Keratinocyte (primary cell): ENCODE results near the gene NPAS3. TPM values are rescaled to one million over a fixed set of nuclear protein-coding genes. Genes with fewer than 3 reads are reported as not detected.

Experiments
- DNase-seq: peaks from one replicate; pipeline ENCODE4 v3.0.0-alpha.2; 2011; ENCODE audit warnings: low read depth, missing footprints, low spot score
- FAIRE-seq: peaks from 2 replicates; lab custom pipeline; 2011; peaks lifted over from hg19 to GRCh38; lab: Jason Lieb, UNC
- H2AFZ ChIP-seq: 2 replicates; pipeline ENCODE4 v1.6.0; 2012; ENCODE audit warnings: low read length, control low read depth, inconsistent platforms; ENCODE audit not compliant: control insufficient read depth
- H3K27ac ChIP-seq: 2 replicates; pipeline ENCODE4 v1.5.1; 2011; ENCODE audit warnings: low read length; ENCODE audit not compliant: control insufficient read depth, insufficient read depth
- H3K27me3 ChIP-seq: 3 replicates; pipeline ENCODE4 v1.6.0; 2011; ENCODE audit warnings: low read length; ENCODE audit not compliant: control insufficient read depth, insufficient read depth; ENCODE audit errors: extremely low read depth
- H3K36me3 ChIP-seq, 2 experiments: 2 replicates in 1 of 2; 3 replicates in 1 of 2; pipeline ENCODE4 v1.5.1; 2011; ENCODE audit warnings: low read length in 2 of 2, mild to moderate bottlenecking in 1 of 2; ENCODE audit not compliant: control insufficient read depth in 2 of 2, insufficient read depth in 2 of 2; ENCODE audit errors: extremely low read depth in 1 of 2
- H3K4me1 ChIP-seq: 3 replicates; pipeline ENCODE4 v1.5.1; 2011; ENCODE audit warnings: low read length; ENCODE audit not compliant: control insufficient read depth, insufficient read depth; ENCODE audit errors: extremely low read depth
- H3K4me2 ChIP-seq: 3 replicates; pipeline ENCODE4 v1.6.0; 2011; ENCODE audit warnings: low read depth, low read length; ENCODE audit not compliant: control insufficient read depth, insufficient read depth; ENCODE audit errors: extremely low read depth
- H3K4me3 ChIP-seq, 3 experiments: fragments of 200-600 bp in 1 of 3; sonication (generic) in 1 of 3; 2 replicates in 2 of 3; 3 replicates in 1 of 3; pipeline ENCODE4 v1.5.1; 2011 to 2016; ENCODE audit warnings: low read length in 3 of 3, mild to moderate bottlenecking in 3 of 3, control low read depth in 2 of 3, inconsistent platforms in 1 of 3, low read depth in 1 of 3, mixed read lengths in 1 of 3, mixed run types in 1 of 3, moderate library complexity in 1 of 3; ENCODE audit not compliant: control insufficient read depth in 2 of 3, insufficient read depth in 2 of 3; ENCODE audit errors: extremely low read depth in 1 of 3
- H3K79me2 ChIP-seq: 2 replicates; pipeline ENCODE4 v1.6.0; 2012; ENCODE audit warnings: low read length; ENCODE audit not compliant: control insufficient read depth, insufficient read depth
- H3K9ac ChIP-seq: 3 replicates; pipeline ENCODE4 v1.6.0; 2011; ENCODE audit warnings: low read length; ENCODE audit not compliant: control insufficient read depth, insufficient read depth; ENCODE audit errors: extremely low read depth
- H3K9me1 ChIP-seq: 3 replicates; pipeline ENCODE4 v1.6.0; 2011; ENCODE audit warnings: low read length; ENCODE audit not compliant: control insufficient read depth, insufficient read depth; ENCODE audit errors: extremely low read depth
- H3K9me3 ChIP-seq: 2 replicates; pipeline ENCODE4 v1.5.1; 2012; ENCODE audit warnings: low read depth, low read length; ENCODE audit not compliant: control insufficient read depth
- H4K20me1 ChIP-seq: 3 replicates; pipeline ENCODE4 v1.6.0; 2011; ENCODE audit warnings: low read length; ENCODE audit not compliant: control insufficient read depth, insufficient read depth; ENCODE audit errors: extremely low read depth
- EZH2 ChIP-seq: IDR thresholded peaks from one replicate; pipeline ENCODE4 v1.6.1; 2012; ENCODE audit warnings: inconsistent platforms, mild to moderate bottlenecking, low read length, moderate library complexity
- dilution Hi-C: fragments of 300-500 bp; cut with MboI; formaldehyde crosslinking; loops from one replicate; pipeline ENCODE4 v1.7.0; 2020; ENCODE audit warnings: low sequenced_read_pairs; ENCODE audit not compliant: extremely low pct_ligation_motif_present
- polyA plus RNA-seq, 5 experiments: library from polyadenylated mRNA; depleted of rRNA in 3 of 5; stranded (reverse) in 3 of 5; stranded (forward) in 1 of 5; unstranded in 1 of 5; fragments of >200 nt; gene quantifications; 1 replicate in 1 of 5; 2 replicates in 3 of 5; 3 replicates in 1 of 5; pipeline versions ENCODE4 v1.2.1 to v1.2.3, GENCODE V29; 2011 to 2012; ENCODE audit warnings: missing spikeins in 2 of 5, low read depth in 1 of 5, low replicate concordance in 1 of 5
- TF ChIP-seq, protein P1 (sequence below), 3 experiments: IDR thresholded peaks in 1 of 3; conservative IDR thresholded peaks in 1 of 3; optimal IDR thresholded peaks in 1 of 3; 2 replicates in 2 of 3; 3 replicates in 1 of 3; pipeline versions ENCODE3 to v1.5.1; 2011; ENCODE audit warnings: low read length in 3 of 3, mild to moderate bottlenecking in 3 of 3, moderate library complexity in 2 of 3, control low read depth in 1 of 3, inconsistent platforms in 1 of 3; ENCODE audit not compliant: insufficient read depth in 2 of 3; ENCODE audit errors: extremely low read depth in 1 of 3

NPAS3 gene
- polyA plus RNA-seq, 1 donor (not counting 4 experiments of a cell fraction or from before 2014, with no cell fraction given): 0.07 TPM

DNA sequence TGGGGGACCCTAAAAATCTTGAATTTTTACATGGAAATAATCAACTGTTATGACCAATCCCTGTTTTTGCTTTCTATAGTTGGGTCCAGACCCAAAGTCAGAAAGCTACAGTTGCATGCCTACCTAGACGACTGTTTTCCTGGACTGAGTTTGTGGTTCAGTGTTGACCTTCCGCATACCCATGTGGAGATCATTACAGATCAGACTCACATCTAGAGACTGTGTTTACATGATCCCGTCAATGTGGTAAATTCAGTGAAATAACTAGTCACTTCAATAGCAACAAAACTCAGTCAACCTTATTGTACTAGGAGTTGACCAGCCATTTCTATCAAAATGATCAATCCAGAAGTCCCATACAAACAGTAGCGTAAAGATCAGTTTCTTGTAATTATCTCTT, 754.6 kb downstream of the NPAS3 start:
- H4K20me1 ChIP-seq: no peaks in the 10 kb centered on the region
- H3K27me3 ChIP-seq: no peaks in the 10 kb centered on the region
- no peak overlapping the region for H3K4me2 ChIP-seq
- H3K9me3 ChIP-seq: no peaks in the 10 kb centered on the region
- no peak overlapping the region for H3K9ac ChIP-seq
- dilution Hi-C loops: no loop called here
- TF ChIP-seq EZH2: no peak
- TF ChIP-seq, protein P1, sequence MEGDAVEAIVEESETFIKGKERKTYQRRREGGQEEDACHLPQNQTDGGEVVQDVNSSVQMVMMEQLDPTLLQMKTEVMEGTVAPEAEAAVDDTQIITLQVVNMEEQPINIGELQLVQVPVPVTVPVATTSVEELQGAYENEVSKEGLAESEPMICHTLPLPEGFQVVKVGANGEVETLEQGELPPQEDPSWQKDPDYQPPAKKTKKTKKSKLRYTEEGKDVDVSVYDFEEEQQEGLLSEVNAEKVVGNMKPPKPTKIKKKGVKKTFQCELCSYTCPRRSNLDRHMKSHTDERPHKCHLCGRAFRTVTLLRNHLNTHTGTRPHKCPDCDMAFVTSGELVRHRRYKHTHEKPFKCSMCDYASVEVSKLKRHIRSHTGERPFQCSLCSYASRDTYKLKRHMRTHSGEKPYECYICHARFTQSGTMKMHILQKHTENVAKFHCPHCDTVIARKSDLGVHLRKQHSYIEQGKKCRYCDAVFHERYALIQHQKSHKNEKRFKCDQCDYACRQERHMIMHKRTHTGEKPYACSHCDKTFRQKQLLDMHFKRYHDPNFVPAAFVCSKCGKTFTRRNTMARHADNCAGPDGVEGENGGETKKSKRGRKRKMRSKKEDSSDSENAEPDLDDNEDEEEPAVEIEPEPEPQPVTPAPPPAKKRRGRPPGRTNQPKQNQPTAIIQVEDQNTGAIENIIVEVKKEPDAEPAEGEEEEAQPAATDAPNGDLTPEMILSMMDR (optimal IDR thresholded peaks at IDR 0.05 in 1 of 3, IDR thresholded peaks at IDR 0.05 in 1 of 3, conservative IDR thresholded peaks at IDR 0.05 in 1 of 3; ENCODE audit: extremely low read depth in 1 of 3, insufficient read depth in 2 of 3, low read length in 3 of 3): no peak
- H3K36me3 ChIP-seq: no peaks in the 10 kb centered on the region
- H3K27ac ChIP-seq: no peak overlapping the region
- DNase-seq (no peak), FAIRE-seq (no peak)
- no peak overlapping the region for H3K4me3 ChIP-seq
- H2AFZ ChIP-seq: no peak overlapping the region
- no peaks in the 10 kb centered on the region for H3K79me2 ChIP-seq
- no peaks in the 10 kb centered on the region for H3K9me1 ChIP-seq
- peaks cover 18% of the 10 kb centered on the region for H3K4me1 ChIP-seq

DNA sequence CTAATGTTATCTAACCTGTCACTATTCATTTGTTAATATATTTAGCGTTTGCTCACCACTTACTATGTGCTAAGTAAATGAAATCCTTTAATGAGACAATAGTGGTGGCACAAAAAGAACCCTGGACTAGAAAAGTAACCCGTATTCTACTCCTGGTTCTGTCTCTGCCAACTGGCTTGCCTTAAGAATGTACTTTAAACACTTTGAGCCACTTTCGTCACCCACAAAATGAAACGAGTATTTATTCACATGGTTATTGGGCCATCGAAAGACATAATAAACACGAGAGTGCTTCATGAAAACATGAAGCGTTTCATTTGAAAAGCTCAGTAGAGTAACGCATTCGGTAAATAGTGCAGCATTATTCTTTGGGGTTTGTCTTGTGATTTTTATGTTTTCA, 757.5 kb downstream of the NPAS3 start:
- Histone ChIP-seq H3K9ac (no peak overlapping the region), H3K27ac (no peak overlapping the region), H3K9me1 (no peaks in the 10 kb centered on the region), H3K36me3 (no peaks in the 10 kb centered on the region), H4K20me1 (no peaks in the 10 kb centered on the region), H3K4me1 (peaks cover 18% of the 10 kb centered on the region), H2AFZ (no peak overlapping the region), H3K27me3 (no peaks in the 10 kb centered on the region), H3K79me2 (no peaks in the 10 kb centered on the region), H3K4me3 (no peak overlapping the region), H3K9me3 (no peaks in the 10 kb centered on the region), H3K4me2 (no peak overlapping the region)
- no peak for TF ChIP-seq EZH2
- TF ChIP-seq, protein P1 (optimal IDR thresholded peaks at IDR 0.05 in 1 of 3, IDR thresholded peaks at IDR 0.05 in 1 of 3, conservative IDR thresholded peaks at IDR 0.05 in 1 of 3; ENCODE audit: extremely low read depth in 1 of 3, insufficient read depth in 2 of 3, low read length in 3 of 3): no peak
- dilution Hi-C loops: no loop called here
- FAIRE-seq (no peak), DNase-seq (no peak)
